Peyer's patch (tissue), 4 donors: Measurements from ENCODE around the gene GAGE1.

ENCODE experiments used
- POLR2A ChIP-seq, 2 donors: fragments of 450-650 bp; IDR thresholded peaks; one replicate each; pipeline ENCODE4 v1.5.1; 2017; ENCODE audit warnings: antibody characterized with exemption in 2 of 2, mild to moderate bottlenecking in 2 of 2, moderate library complexity in 2 of 2
- TF ChIP-seq, protein P1 (sequence below), 6 experiments: fragments of 450-650 bp in 4 of 6; fragments of 200-600 bp in 2 of 6; sonication (generic) in 1 of 6; IDR thresholded peaks; one replicate each; pipeline ENCODE4 v1.5.1; 2017 to 2019; ENCODE audit warnings: antibody characterized with exemption in 6 of 6, mild to moderate bottlenecking in 3 of 6, moderate library complexity in 1 of 6

GRCh38 chrX:49644991-49645637 lies 46.3 kb downstream of the GAGE1 start:
- TF ChIP-seq, protein P1, sequence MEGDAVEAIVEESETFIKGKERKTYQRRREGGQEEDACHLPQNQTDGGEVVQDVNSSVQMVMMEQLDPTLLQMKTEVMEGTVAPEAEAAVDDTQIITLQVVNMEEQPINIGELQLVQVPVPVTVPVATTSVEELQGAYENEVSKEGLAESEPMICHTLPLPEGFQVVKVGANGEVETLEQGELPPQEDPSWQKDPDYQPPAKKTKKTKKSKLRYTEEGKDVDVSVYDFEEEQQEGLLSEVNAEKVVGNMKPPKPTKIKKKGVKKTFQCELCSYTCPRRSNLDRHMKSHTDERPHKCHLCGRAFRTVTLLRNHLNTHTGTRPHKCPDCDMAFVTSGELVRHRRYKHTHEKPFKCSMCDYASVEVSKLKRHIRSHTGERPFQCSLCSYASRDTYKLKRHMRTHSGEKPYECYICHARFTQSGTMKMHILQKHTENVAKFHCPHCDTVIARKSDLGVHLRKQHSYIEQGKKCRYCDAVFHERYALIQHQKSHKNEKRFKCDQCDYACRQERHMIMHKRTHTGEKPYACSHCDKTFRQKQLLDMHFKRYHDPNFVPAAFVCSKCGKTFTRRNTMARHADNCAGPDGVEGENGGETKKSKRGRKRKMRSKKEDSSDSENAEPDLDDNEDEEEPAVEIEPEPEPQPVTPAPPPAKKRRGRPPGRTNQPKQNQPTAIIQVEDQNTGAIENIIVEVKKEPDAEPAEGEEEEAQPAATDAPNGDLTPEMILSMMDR (IDR thresholded peaks at IDR 0.05), result no peak
- TF ChIP-seq POLR2A (IDR thresholded peaks at IDR 0.05), result no peak
